ENCODE measurements around the gene MICU1.

The MICU1 gene

DNA sequence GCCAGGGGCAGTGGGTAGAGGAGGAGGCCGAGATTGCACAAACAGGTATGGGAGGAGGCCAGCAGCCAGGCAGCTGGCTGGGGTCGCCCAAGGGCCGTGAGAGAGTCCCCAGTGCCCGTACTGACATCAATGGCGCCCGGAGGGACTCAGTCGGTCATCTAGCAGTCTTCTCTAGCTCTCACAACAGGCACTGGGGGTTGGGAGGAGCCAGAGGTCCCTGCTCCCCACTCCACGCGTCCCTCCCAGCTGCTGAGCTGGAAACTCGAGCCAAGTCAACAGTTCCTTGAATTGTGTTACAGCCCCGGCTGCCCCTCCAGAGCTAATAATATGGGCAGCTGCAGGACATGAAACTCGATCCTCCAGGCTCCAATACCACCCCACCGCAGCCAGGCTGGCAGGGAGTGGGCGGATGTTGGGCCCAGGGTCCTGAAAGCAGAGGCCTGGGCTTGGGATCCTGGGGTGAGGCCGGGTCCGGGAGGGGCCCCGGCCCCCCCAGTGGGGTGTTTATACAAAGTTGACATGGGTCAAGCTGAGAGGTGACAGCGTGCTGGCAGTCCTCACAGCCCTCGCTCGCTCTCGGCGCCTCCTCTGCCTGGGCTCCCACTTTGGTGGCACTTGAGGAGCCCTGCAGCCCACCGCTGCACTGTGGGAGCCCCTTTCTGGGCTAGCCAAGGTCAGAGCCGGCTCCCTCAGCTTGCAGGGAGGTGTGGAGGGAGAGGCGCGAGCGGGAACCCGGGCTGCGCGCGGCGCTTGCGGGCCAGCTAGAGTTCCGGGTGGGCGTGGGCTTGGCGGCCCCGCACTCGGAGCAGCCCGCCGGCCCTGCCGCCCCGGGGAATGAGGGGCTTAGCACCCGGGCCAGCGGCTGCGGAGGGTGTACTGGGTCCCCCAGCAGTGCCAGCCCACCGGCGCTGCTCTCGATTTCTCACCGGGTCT is 300.4 kb downstream of the MICU1 start:
- DNase-seq, result peak in 1 of 2 experiments; percentile 23

GRCh38 chr10:72323771-72324191 is 302.1 kb downstream of the MICU1 start:
- no peak for DNase-seq

- no peak for DNase-seq
Observed at GRCh38 chr10:72323108-72323749, 302.6 kb downstream of the MICU1 start.

GRCh38 chr10:72322280-72323058 is 303.4 kb downstream of the MICU1 start:
- no peak for DNase-seq

DNA sequence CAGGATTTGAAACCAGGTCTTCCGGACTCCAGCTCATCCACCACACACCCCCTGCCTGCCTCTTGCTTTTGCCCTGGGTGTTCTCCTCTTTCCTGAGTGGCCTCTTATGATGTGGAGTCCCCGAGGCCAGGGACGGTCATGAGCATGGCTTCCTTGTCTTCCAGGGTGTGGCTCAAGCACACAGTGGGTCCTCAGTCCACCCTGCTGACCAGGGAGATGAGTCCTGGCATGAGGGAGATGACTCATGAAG is 303.9 kb downstream of the MICU1 start:
- DNase-seq, result no peak

GRCh38 chr10:72321248-72322029 is 304.4 kb downstream of the MICU1 start:
- DNase-seq, result no peak

DNA sequence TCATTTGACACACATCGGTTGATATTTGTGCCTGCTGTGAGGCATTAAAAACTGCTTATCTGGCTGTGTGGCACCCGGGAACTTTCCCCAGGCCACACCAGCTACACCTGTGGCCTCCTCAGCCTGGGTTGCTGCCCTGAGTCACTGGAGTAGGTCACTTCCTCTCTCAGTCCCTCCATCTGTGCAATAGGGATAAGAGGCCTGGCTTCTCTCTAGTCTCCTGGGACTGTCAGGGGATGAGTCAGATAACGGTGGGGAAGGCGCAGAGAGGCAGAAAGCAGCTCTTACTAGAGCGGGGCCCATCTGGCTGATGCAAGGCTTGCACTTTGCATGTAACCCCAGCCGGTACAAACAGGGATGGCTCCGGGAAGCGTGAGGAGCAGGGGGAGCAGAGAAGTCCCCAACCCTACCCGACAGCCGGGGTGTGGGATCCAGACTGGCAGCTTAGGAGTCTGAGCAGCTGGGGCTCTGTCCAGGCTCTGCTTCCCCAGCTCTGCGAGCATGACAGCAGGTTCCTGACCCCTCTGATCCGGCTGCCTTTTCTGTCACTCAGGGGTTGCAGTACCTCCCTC is 305.1 kb downstream of the MICU1 start:
- peak; percentile 38 to 90 for DNase-seq

DNA sequence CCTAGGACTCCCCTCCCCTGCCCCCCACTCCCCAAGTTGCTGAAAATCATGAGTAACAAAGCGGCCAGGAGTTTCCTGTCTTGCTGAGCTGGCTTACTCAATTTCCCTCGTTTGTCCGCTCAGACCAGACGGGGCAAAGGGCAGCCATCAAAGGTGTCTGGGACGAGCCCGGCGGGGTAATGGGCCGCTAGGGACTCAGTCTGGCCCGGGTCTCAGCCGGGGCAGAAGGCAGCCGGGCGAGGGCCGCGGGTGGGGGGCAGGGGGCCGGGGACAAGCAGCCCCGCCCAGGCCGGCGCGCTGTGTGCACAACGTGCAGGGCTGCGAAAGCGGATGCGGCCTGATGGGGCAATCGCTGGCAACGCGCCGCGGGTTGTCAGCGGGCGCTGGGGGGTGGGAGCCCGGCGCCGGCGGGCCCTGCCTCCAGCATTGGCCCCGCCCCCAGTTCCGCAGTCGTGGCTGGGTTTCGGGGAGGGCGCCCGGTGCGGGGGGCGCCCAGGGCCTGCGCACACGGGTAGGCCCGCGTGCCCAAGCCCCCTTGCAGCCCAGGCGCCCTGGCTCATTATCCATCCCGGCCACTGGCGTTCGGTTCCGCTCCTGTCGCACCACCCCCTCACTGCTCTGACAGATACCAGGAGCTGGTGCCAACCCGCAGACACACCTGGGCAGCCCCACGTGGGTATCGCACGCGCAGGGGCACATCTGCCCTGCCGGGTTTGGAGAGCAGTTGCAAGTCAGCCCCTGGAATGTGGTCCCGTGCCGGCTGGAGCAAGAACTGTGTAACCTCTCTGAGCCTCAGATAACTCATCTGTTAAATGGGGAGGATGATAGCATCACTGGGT is 306.2 kb downstream of the MICU1 start:
- peak in 1 of 2 experiments; percentile 65 for DNase-seq

DNA sequence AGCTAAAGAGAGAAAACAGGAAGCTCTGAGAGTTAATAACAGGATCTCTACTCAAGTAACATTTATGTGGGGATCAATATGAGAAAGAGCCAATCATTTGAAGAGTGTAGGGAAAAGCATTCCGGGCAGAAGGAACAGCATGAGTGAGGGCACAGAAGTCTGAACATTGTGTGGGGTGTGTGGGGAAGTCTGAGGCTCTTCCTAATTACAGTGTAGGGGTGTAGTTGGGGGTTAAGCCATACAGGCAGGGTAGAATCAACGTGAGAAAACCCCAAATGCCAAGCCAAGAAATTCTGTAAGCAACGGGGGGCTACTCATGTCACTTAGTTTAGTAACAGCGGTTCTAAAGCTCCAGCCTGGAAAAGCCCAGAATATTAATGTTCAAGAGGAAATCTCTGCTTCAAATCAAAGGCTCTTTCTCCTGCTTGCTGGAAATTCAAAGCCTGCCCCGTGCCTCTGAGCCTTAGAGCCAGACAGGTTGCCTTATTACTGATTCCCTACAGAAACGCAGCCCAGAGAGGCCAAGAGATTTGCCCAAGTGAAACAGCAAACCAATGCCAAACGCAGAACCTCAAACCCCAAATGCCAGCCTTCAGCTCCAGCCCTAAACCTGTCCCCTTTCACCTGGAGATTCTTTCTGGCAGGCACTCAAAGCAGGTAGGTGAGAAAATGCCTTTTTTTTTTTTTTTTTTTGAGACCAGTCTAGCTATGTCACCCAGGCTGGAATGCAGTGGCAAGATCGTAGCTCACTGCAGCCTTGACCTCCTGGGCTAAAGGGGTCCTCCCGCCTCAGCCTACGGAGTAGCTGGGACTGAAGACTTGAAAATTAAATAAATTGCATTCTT is 307.2 kb downstream of the MICU1 start:
- DNase-seq, result no peak

Measured in NCI-H1930 (cell line).